ENCODE measurements around the gene ADK.
"Not testable (repeated sequence)": the region's sequence is repeated elsewhere in the genome, so short reads cannot be mapped to it uniquely, and the experiment has no call there.

ADK gene

GRCh38 chr10:74244097-74244685, 93.2 kb downstream of the ADK start:
- peak in 2 of 5 donors; percentile 29 to 32 for DNase-seq

DNA sequence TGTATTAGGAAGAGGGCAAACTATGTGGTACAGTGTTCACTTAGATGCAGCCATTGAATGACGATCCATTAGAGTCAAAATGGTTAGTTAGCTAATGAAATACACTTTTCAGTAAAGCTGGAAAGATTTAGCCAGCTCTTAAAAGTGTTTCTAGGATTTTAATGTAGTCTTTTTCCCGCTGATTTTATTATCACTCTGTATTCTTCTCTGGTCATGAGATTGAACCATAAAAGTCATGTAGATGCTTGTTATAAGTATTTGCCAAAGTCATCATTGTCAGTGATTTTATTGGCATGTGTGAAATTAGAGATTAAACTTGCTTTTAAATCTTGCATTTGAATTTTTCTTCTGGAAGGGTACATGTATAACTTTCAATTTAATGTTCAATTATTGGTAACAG, 93.8 kb downstream of the ADK start:
- DNase-seq, result no peak

DNA sequence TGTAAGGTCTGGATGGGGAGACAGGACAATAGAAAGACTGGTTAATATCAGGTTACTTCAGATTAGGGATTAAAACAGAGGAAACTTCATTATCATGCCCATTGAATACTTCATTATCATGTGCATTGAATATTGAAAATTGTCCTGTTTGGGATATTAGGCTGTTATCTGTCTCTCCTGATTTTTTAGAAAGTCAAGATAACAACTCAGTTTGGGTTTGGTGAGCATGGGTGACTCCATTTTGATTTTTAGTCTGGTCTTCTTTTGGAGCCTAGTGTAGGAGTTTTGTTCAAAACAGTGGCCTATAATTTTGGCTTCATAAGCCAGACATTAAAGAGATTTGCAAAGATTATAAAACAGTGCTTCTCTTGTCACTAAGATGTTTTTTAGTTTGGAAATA, 95.5 kb downstream of the ADK start:
- no peak for DNase-seq

- no peak for DNase-seq
These were observed 98.8 kb downstream of the ADK start for GRCh38 chr10:74249865-74250264.

DNA sequence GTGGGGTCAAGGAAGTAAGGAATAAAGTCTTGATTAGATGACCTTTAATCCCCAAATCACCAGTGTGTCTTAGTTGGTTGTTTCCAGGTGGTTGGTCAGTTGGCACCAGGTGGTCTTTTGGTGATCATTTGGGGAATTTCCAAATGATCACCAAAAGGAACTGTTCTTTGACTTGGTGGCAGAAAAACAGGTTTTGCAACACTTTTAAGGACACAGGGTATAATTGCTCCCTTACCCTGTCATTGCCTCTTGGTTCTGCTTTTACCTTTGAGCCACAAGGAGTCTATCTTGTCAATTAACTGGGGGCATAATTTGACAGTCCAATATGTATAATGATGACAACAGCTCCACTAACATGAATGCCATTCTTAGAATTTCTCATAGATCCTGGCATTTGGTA, 104.2 kb downstream of the ADK start:
- no peak for DNase-seq

- no peak for DNase-seq
These were observed 104.9 kb downstream of the ADK start for GRCh38 chr10:74255888-74256357.

GRCh38 chr10:74262856-74263255, 111.8 kb downstream of the ADK start:
- DNase-seq, result no peak

GRCh38 chr10:74263996-74264395, 113.0 kb downstream of the ADK start:
- DNase-seq, result no peak

GRCh38 chr10:74272288-74272687, 121.3 kb downstream of the ADK start:
- no peak for DNase-seq

DNA sequence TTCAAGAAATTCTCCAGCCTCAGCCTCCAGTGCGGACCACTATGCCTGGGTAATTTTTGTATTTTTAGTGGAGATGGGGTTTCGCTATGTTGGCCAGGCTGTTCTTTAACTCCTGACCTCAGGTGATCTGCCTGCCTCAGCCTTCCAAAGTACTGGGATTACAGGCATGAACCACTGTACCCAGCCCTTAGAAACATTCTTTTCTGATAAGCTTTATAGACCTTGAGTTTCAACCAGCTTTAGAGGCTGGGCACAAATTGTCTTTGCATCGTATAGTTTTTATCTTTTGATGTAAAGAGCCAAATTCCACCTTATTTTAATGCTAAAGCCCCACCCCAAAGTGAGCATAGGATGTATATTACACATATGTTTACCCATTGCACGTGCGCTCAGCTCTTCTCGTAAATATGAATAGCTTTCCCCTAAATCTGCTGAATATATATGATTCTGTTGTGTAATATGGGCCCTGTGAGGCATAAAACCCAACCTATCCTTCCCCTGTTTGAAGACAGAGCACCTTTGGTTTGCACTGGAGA, 124.8 kb downstream of the ADK start:
- DNase-seq, result no peak

DNA sequence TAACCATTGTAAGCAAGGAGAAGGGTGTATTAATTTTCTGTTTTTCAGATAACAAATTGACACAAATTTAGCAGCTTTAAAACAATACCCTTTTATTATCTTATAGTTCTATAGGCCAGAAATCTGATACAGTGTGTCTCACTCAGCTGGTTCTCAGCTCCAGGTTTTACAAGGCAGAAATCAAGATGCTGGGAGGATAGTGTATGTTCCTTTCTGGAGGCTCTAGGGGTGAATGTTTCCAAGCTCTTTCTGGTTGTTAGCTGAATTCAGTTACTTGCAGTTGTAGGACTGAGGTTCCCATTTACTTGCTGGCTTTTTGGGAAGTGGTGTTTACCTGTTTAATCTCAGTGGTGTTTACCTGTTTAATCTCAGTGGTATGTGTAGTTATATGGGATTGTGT, 125.4 kb downstream of the ADK start:
- no peak for DNase-seq

GRCh38 chr10:74282151-74282847, 131.3 kb downstream of the ADK start:
- no peak for DNase-seq

DNA sequence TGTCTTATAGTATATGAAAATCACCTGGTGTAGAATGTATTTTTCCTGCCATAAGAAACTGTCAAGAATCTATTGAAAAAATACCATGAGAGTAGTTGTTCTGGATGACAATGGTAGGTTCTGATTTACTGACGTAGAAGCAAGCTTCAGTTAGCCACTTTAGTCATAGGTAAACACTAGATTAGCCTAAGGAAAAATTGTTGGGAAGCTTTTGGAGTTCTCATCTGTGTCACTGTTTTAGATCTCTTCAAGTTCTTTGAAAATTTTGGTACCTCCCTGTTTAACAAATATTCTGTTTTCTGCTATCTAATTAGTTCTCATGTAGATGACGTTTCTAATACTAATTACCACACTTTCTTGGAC, 131.8 kb downstream of the ADK start:
- no peak for DNase-seq

DNA sequence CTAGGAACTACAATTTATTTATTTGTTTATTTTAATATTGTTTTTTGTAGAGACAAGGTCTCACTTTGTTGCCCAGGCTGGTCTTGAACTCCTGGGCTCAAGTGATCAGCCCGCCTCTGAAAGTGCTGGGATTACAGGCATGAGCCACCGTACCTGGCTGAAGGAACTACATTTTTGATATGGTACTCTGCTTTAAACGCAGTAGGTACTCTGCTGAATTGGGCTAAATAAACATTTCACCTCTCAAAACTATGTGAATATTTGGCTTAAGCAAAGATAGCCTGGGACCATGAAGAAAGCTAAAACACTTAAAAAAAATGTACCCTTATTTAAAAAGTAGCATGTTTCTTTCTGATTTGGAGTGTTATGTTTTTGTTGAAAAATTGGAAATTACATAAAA, 138.2 kb downstream of the ADK start:
- no peak for DNase-seq

GRCh38 chr10:74289951-74290350, 138.9 kb downstream of the ADK start:
- no peak for DNase-seq

GRCh38 chr10:74290708-74291107, 139.7 kb downstream of the ADK start:
- DNase-seq, result no peak

DNA sequence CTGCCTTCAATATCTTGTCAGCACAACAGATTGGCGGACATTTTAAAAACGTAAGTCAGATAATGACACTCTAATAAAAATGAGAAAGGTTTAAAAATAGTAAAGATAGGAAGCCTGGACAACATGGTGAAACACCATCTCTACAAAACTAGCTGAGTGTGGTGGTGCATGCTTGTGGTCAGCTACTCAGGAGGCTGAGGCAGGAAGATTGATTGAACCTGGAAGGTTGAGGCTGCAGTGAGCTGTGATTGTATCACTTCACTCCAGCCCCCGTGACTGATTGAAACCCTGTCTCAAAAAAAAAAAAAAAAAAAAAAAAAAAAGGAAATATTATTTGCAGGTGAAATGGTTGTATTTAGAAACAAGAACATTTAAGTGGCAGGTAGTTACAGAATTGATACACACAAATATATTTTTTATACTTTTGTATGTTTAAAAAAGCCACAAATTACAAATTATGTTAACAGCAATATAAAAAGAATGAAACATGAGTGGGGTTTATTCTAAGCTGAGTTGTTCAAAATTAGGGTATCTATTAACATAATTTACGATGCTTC, 141.9 kb downstream of the ADK start:
- DNase-seq, result no peak

GRCh38 chr10:74293686-74294371, 142.8 kb downstream of the ADK start:
- no peak for DNase-seq

GRCh38 chr10:74297389-74298080, 146.5 kb downstream of the ADK start:
- no peak for DNase-seq

GRCh38 chr10:74300074-74300621, 149.1 kb downstream of the ADK start:
- DNase-seq, result not testable (repeated sequence)

DNA sequence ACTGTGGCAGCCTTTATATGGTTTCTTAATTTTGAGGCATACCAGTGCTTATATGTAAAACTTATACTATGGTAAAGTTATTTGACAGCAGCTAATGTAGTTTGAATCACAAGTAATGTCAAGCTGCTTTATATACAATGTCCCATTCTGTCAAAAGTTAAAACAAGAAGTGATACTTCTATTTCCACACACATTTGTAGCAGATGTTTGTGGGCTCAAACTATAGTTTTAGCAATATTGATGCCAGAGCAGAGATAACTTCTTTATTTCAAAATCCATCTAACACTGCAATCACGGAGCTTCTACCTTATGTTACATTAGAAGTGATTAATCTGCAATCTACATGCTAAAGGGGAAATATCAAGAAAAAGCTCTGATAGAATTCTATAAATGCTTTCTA, 149.6 kb downstream of the ADK start:
- DNase-seq, result no peak

- DNase-seq, result no peak
These were observed 154.7 kb downstream of the ADK start for GRCh38 chr10:74305730-74306129.

Measured in T-helper 1 cell (primary cell).